Measurements from ENCODE around the gene RETSAT. TPM values are rescaled to one million over a fixed set of nuclear protein-coding genes. Genes with fewer than 3 reads are reported as not detected.

Gene RETSAT
- polyA plus RNA-seq, 2 of the 4 experiments (the other 2 are of a cell fraction): 42.3 to 51.6 TPM

DNA sequence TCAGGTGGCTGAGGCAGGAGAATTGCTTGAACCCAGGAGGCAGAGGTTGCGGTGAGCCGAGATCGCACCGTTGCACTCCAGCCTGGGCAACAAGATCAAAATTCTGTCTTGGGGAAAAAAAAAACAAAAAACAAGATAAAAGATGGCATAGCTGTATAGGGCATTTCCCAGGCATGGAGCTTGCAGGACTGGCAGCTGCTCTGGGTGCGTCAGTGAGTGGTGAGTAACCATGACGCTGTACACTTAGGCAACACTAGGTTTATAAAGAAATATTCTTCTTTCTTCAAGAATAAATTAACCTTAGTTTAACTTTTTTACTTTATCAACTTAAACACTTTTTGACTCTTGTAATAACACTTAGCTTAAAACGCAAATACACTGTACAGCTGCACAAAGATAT, 41.9 kb downstream of the RETSAT start:
- ChIA-PET CTCF (interaction anchor here (1.2 to 4.4 kb wide), 3 partner anchors 9 to 246 kb away, joined by 3 to 39 read pairs (median 21); no protein-coding TSS in a partner anchor), POLR2A (interaction anchor here (0.6 to 1.9 kb wide), 2 partner anchors 15 to 232 kb away, joined by 3 to 10 read pairs; partner anchors contain the start of gene TGOLN2)
- no peaks in the 10 kb centered on the region for H3K9me3 ChIP-seq
- H3K4me1 ChIP-seq: peaks cover 5% of the 10 kb centered on the region; the same call in 1 of the 3 replicates
- FAIRE-seq (no peak), ATAC-seq (peak in 1 of 2 experiments; percentile 52; a peak in 3 of 6 replicates), DNase-seq (ENCODE audit: low read depth in 1 of 2, low spot score in 1 of 2) (peak in 1 of 2 experiments; percentile 34)
- H3K27ac ChIP-seq: no peak overlapping the region
- no peak overlapping the region for H3K4me2 ChIP-seq
- H3K4me3 ChIP-seq: no peak overlapping the region
- no peak for TF ChIP-seq CHD4 (IDR thresholded peaks at IDR 0.05; ENCODE audit: borderline replicate concordance)
- TF ChIP-seq FOSL2 (IDR thresholded peaks at IDR 0.05): no peak
- 0 out of 2 replicates have a peak, but pooled peaks have one; percentile 8 for TF ChIP-seq FOSL2 (CRISPR knock-in tag; IDR thresholded peaks at IDR 0.05)
- WGBS (ENCODE audit: missing lambda C conversion rate): 85% methylated on average over 7 of the region's 7 CpGs

DNA sequence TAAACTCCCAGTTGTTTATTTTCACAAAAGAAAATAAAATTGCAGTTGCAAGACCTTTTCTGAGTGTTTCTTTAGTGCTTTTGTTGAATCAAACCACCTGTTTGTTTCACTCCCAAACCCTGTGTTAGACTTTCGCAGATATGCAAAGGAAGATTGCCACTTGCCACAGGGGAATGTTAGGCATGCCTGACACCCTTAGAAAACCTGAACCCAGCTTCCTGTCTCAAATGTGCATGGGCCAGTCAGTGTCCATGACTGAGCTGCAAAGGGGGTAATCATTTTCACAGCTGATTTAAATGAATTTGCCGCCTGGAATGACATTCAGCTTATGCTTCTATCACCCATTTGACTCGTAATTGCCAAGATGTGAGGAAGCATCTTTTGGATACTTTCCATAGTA, 44.0 kb downstream of the RETSAT start:
- FAIRE-seq: no peak
- H3K27ac ChIP-seq: no peak overlapping the region
- ATAC-seq: no peak
- WGBS (ENCODE audit: missing lambda C conversion rate): 94% methylated on average over 3 of the region's 3 CpGs
- no peak overlapping the region for H3K4me3 ChIP-seq
- no peak for DNase-seq (ENCODE audit: low read depth in 1 of 2, low spot score in 1 of 2)
- CTCF ChIA-PET: interaction anchor here (0.7 to 4.7 kb wide), 5 partner anchors 11 to 243 kb away, joined by 3 to 77 read pairs (median 5); no protein-coding TSS in a partner anchor
- POLR2A ChIA-PET: interaction anchor here (1.2 kb wide), 1 partner anchor 10 kb away, joined by 4 read pairs; no protein-coding TSS in a partner anchor
- TF ChIP-seq RNF2 (IDR thresholded peaks at IDR 0.05; ENCODE audit: borderline replicate concordance, low read depth) (no peak), NPAS2 (CRISPR knock-in tag; IDR thresholded peaks at IDR 0.05; ENCODE audit: borderline replicate concordance) (no peak), EP300 (IDR thresholded peaks at IDR 0.05) (no peak)
- TF ChIP-seq, protein P1, sequence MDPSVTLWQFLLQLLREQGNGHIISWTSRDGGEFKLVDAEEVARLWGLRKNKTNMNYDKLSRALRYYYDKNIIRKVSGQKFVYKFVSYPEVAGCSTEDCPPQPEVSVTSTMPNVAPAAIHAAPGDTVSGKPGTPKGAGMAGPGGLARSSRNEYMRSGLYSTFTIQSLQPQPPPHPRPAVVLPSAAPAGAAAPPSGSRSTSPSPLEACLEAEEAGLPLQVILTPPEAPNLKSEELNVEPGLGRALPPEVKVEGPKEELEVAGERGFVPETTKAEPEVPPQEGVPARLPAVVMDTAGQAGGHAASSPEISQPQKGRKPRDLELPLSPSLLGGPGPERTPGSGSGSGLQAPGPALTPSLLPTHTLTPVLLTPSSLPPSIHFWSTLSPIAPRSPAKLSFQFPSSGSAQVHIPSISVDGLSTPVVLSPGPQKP (IDR thresholded peaks at IDR 0.05; ENCODE audit: low read depth, low read length): no peak
- H3K4me1 ChIP-seq: peaks cover 5% of the 10 kb centered on the region; the same call in 1 of the 3 replicates
- no peak overlapping the region for H3K4me2 ChIP-seq
- H3K9me3 ChIP-seq: no peaks in the 10 kb centered on the region

DNA sequence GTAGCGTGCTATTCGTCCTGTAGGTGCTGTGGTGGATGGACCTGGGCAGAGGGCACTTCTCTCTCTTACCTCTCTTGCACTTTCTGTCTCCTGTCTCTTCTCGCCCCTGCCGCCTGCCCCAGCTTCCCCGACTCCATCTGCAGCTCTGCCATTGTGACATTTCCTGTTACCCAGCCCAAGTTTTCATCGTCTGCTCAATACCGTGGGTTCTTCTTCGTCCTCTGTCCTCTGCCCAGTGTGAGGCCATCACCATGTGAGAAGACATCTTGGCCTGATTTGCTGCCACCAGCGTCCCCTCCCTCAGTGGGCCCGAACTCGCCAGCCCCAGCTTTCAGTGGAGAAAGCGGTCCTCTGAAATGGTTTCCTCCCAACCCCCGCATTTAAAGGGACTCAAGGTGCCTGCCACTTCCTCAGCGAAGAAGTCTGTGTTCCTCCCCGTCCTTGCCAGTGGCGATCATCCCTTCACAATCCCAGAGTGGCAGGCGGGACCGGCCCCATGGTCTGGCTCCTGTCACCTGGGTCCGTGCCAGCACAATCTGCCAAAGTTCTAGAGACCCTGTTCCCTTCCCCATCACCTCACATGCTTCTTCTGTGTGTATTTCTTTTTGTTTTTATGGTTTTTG, 44.5 kb downstream of the RETSAT start:
- peaks cover 5% of the 10 kb centered on the region; the same call in 1 of the 3 replicates for H3K4me1 ChIP-seq

More for the DNA sequence above, 44.5 kb downstream of the RETSAT start:
- DNase-seq (ENCODE audit: low read depth in 1 of 2, low spot score in 1 of 2): no peak
- H3K27ac ChIP-seq: no peak overlapping the region
- H3K9me3 ChIP-seq: no peaks in the 10 kb centered on the region
- CTCF ChIA-PET: interaction anchor here (1.2 to 4.7 kb wide), 4 partner anchors 11 to 243 kb away, joined by 3 to 77 read pairs (median 8); no protein-coding TSS in a partner anchor
- POLR2A ChIA-PET: interaction anchor here (1.2 kb wide), 2 partner anchors 9 to 44 kb away, joined by 4 read pairs; partner anchors contain the start of genes ELMOD3 and RETSAT
- H3K4me2 ChIP-seq: no peak overlapping the region
- no peak for FAIRE-seq
- H3K4me3 ChIP-seq: no peak overlapping the region
- no peak for TF ChIP-seq JUNB (IDR thresholded peaks at IDR 0.05)
- no peak for TF ChIP-seq HOXB13 (CRISPR knock-in tag; IDR thresholded peaks at IDR 0.05; ENCODE audit: low read depth)
- no peak for TF ChIP-seq FOSB (CRISPR knock-in tag; IDR thresholded peaks at IDR 0.05)
- no peak for TF ChIP-seq SMC3 (IDR thresholded peaks at IDR 0.05)
- TF ChIP-seq NFE2L2 (conservative IDR thresholded peaks at IDR 0.05; ENCODE audit: low read length): no peak
- no peak for TF ChIP-seq HEYL (CRISPR knock-in tag; IDR thresholded peaks at IDR 0.05)
- TF ChIP-seq POLR2A (IDR thresholded peaks at IDR 0.05; ENCODE audit: low read length): no peak
- no peak for TF ChIP-seq CHD4 (IDR thresholded peaks at IDR 0.05; ENCODE audit: borderline replicate concordance)
- TF ChIP-seq HOXB5 (CRISPR knock-in tag; IDR thresholded peaks at IDR 0.05): no peak
- TF ChIP-seq MAZ (IDR thresholded peaks at IDR 0.05; ENCODE audit: borderline replicate concordance, low read depth, low read length): no peak
- TF ChIP-seq, protein P1 (IDR thresholded peaks at IDR 0.05; ENCODE audit: low read depth, low read length): no peak
- no peak for TF ChIP-seq TFCP2L1 (CRISPR knock-in tag; IDR thresholded peaks at IDR 0.05)
- no peak for TF ChIP-seq HOXA7 (CRISPR knock-in tag; IDR thresholded peaks at IDR 0.05)
- TF ChIP-seq ZFP36 (IDR thresholded peaks at IDR 0.05; ENCODE audit: borderline replicate concordance, partially characterized antibody): no peak
- TF ChIP-seq CHD2 (IDR thresholded peaks at IDR 0.05; ENCODE audit: low read length, partially characterized antibody): no peak
- no peak for TF ChIP-seq CBX8 (IDR thresholded peaks at IDR 0.05)
- TF ChIP-seq, protein P2, sequence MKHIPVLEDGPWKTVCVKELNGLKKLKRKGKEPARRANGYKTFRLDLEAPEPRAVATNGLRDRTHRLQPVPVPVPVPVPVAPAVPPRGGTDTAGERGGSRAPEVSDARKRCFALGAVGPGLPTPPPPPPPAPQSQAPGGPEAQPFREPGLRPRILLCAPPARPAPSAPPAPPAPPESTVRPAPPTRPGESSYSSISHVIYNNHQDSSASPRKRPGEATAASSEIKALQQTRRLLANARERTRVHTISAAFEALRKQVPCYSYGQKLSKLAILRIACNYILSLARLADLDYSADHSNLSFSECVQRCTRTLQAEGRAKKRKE (CRISPR knock-in tag; IDR thresholded peaks at IDR 0.05; ENCODE audit: low read depth): no peak
- TF ChIP-seq, protein P3, sequence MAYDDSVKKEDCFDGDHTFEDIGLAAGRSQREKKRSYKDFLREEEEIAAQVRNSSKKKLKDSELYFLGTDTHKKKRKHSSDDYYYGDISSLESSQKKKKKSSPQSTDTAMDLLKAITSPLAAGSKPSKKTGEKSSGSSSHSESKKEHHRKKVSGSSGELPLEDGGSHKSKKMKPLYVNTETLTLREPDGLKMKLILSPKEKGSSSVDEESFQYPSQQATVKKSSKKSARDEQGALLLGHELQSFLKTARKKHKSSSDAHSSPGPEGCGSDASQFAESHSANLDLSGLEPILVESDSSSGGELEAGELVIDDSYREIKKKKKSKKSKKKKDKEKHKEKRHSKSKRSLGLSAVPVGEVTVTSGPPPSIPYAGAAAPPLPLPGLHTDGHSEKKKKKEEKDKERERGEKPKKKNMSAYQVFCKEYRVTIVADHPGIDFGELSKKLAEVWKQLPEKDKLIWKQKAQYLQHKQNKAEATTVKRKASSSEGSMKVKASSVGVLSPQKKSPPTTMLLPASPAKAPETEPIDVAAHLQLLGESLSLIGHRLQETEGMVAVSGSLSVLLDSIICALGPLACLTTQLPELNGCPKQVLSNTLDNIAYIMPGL (CRISPR knock-in tag; IDR thresholded peaks at IDR 0.05; ENCODE audit: borderline replicate concordance): no peak
- WGBS (ENCODE audit: missing lambda C conversion rate): 87% methylated on average over 19 of the region's 19 CpGs
- no peak for ATAC-seq

Data from A549 (cell line).